ENCODE measurements around the gene TRIM24. TPM values are rescaled to one million over a fixed set of nuclear protein-coding genes. Genes with fewer than 3 reads are reported as not detected.
A peak's percentile ranks its signal among the peaks of the same experiment; 100 is the strongest.

TRIM24 gene
- total and polyA plus RNA-seq, 4 experiments from 2014 or later = 3.1 to 15.2 (median 12.4) TPM

DNA sequence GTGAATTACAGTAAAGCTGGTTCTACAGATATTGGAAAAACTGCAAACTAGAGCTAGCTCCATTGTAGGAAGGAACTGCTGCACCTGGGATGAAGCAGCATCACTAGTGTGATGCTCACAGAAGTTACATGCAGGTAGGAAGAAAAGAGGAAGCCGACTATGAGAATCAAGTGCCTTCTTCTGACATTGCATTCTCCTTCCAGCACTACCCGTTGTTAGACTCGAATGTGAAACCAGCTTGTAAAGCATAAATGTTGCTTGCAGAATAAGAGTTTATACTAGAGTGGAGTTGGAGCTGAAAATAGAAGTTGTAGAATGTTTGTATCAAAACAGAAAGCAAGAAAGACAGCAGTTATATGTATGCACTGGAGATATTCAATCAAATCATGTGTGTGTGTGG lies 49.9 kb downstream of the TRIM24 start:
- CTCF ChIA-PET (ENCODE audit: partially characterized antibody) = interaction anchor here (0.7 kb wide), 1 partner anchor 28 kb away, joined by 4 read pairs; no protein-coding TSS in a partner anchor
- intact Hi-C loops (cut with micrococcal nuclease) = no loop called here
- Histone ChIP-seq H3K27me3 (ENCODE audit: insufficient read depth, low read length) (no peaks in the 10 kb centered on the region), H3K9me3 (ENCODE audit: control insufficient read depth in 1 of 2, low read length in 2 of 2) (no peaks in the 10 kb centered on the region), H3K36me3 (ENCODE audit: insufficient read depth, low read length) (peaks cover 3% of the 10 kb centered on the region), H3K4me3 (ENCODE audit: low read length in 2 of 2) (no peak overlapping the region), H3K4me1 (ENCODE audit: insufficient read depth, low read length) (no peaks in the 10 kb centered on the region), H3K27ac (ENCODE audit: low read depth, low read length) (no peak overlapping the region)
- POLR2A ChIA-PET (ENCODE audit: partially characterized antibody) = no interaction called here
- Mint-ChIP-seq H3K4me1 (peaks cover 20 to 39% (median 24%) of the 10 kb centered on the region in 4 donors), H3K27ac (peak overlapping the region in 1 of 7 donors; percentile 10), H3K9me3 (peaks cover 0 to 8% (median 0%) of the 10 kb centered on the region in 8 donors), H3K4me3 (no peak overlapping the region), H3K27me3 (no peaks in the 10 kb centered on the region), H3K36me3 (peaks cover 70 to 83% of the 10 kb centered on the region in 2 donors)
- DNase-seq = no peak

DNA sequence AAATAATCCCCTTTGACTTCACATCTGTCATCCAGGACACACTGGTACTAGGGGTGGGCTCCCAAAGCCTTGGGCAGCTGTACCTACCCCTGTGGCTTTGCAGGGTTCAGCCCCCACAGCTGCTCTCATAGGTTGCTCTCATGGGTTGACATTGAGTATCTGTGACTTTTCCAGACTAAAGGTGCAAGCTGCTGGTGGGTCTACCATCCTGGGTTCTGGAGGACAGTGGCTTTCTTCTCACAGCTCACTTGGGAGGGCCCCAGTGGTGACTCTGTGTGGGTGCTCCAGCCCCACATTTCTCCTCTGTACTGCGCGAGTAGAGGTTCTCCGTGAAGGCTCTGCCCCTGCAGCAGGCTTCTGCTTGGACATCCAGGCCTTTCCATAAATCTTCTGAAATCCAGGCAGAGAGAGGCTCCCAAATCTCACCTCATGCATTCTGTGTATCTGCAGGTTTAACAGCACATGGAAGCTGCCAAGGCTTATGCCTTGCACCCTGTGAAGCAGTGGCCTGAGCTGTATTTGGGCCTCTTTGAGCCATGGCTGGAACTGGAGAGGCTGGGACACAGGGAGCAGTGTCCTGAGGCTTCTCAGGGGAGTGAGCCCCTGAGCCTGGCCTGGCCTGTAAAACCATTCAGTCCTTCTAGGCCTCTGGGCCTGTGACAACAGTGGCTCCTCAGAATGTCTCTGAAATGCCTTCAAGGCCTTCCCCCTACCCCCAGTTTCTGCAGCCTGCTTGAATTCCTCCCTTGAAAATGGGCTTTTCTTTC lies 52.2 kb downstream of the TRIM24 start:
- Mint-ChIP-seq H3K4me3 (no peak overlapping the region), H3K36me3 (peaks cover 68 to 85% of the 10 kb centered on the region in 2 donors), H3K27ac (no peak overlapping the region), H3K9me3 (peaks cover 0 to 7% (median 0%) of the 10 kb centered on the region in 8 donors), H3K4me1 (peaks cover 11 to 20% (median 17%) of the 10 kb centered on the region in 4 donors), H3K27me3 (no peaks in the 10 kb centered on the region)
- no peak overlapping the region for H3K4me3 ChIP-seq (ENCODE audit: low read length in 2 of 2)
- ChIA-PET POLR2A (ENCODE audit: partially characterized antibody) (no interaction called here), CTCF (ENCODE audit: partially characterized antibody) (no interaction called here)
- H3K36me3 ChIP-seq (ENCODE audit: insufficient read depth, low read length) = peaks cover 3% of the 10 kb centered on the region
- no peak overlapping the region for H3K27ac ChIP-seq (ENCODE audit: low read depth, low read length)
- intact Hi-C loops (cut with micrococcal nuclease) = no loop called here
- H3K27me3 ChIP-seq (ENCODE audit: insufficient read depth, low read length) = no peaks in the 10 kb centered on the region
- no peak for DNase-seq
- H3K9me3 ChIP-seq (ENCODE audit: control insufficient read depth in 1 of 2, low read length in 2 of 2) = no peaks in the 10 kb centered on the region
- H3K4me1 ChIP-seq (ENCODE audit: insufficient read depth, low read length) = no peaks in the 10 kb centered on the region

- H3K27me3 Mint-ChIP-seq = no peaks in the 10 kb centered on the region
- H3K4me1 Mint-ChIP-seq = peaks cover 11 to 19% (median 16%) of the 10 kb centered on the region in 4 donors
- ChIA-PET POLR2A (ENCODE audit: partially characterized antibody) (no interaction called here), CTCF (ENCODE audit: partially characterized antibody) (no interaction called here)
- Histone ChIP-seq H3K4me3 (ENCODE audit: low read length in 2 of 2) (no peak overlapping the region), H3K9me3 (ENCODE audit: control insufficient read depth in 1 of 2, low read length in 2 of 2) (no peaks in the 10 kb centered on the region), H3K27me3 (ENCODE audit: insufficient read depth, low read length) (no peaks in the 10 kb centered on the region), H3K36me3 (ENCODE audit: insufficient read depth, low read length) (peaks cover 3% of the 10 kb centered on the region), H3K4me1 (ENCODE audit: insufficient read depth, low read length) (no peaks in the 10 kb centered on the region), H3K27ac (ENCODE audit: low read depth, low read length) (no peak overlapping the region)
- intact Hi-C loops (cut with micrococcal nuclease) = no loop called here
- H3K27ac Mint-ChIP-seq = peak overlapping the region in 1 of 7 donors; percentile 62
- peaks cover 0 to 7% (median 0%) of the 10 kb centered on the region in 8 donors for H3K9me3 Mint-ChIP-seq
- H3K36me3 Mint-ChIP-seq = peaks cover 73 to 91% of the 10 kb centered on the region in 2 donors
- no peak for DNase-seq
- no peak overlapping the region for H3K4me3 Mint-ChIP-seq
Measured at GRCh38 chr7:138512885-138513284, 52.8 kb downstream of the TRIM24 start.

DNA sequence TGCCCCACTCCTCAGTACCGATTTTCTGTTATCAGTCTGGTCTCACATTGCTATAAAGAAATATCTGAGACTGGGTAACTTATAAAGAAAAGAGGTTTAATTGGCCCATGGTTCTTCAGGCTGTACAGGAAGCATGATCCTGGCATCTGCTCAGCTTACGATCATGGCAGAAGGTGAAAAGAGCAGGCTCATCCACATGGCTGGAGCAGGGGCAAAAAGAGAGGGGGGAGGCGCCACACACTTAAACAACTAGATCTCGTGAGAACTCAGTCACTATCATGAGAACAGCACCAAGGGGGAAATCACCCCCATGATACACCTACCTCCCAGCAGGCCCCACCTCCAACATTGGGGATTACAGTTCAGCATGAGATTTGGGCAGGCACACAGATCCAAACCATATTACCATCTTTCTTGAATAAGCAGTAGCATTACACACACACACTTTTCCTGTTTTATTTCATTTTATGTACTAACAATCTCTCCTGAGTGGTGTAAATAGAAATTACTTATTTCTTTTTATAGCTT lies 53.3 kb downstream of the TRIM24 start:
- peaks cover 69 to 87% of the 10 kb centered on the region in 2 donors for H3K36me3 Mint-ChIP-seq
- peak overlapping the region in 1 of 7 donors; percentile 62 for H3K27ac Mint-ChIP-seq
- H3K9me3 Mint-ChIP-seq = peaks cover 0 to 7% (median 0%) of the 10 kb centered on the region in 8 donors
- no peaks in the 10 kb centered on the region for H3K27me3 Mint-ChIP-seq
- CTCF ChIA-PET (ENCODE audit: partially characterized antibody) = no interaction called here
- POLR2A ChIA-PET (ENCODE audit: partially characterized antibody) = no interaction called here
- H3K4me3 Mint-ChIP-seq = no peak overlapping the region
- intact Hi-C loops (cut with micrococcal nuclease) = no loop called here
- no peak for DNase-seq
- Histone ChIP-seq H3K4me3 (ENCODE audit: low read length in 2 of 2) (no peak overlapping the region), H3K4me1 (ENCODE audit: insufficient read depth, low read length) (no peaks in the 10 kb centered on the region), H3K36me3 (ENCODE audit: insufficient read depth, low read length) (peaks cover 3% of the 10 kb centered on the region), H3K27me3 (ENCODE audit: insufficient read depth, low read length) (no peaks in the 10 kb centered on the region), H3K27ac (ENCODE audit: low read depth, low read length) (no peak overlapping the region), H3K9me3 (ENCODE audit: control insufficient read depth in 1 of 2, low read length in 2 of 2) (no peaks in the 10 kb centered on the region)
- H3K4me1 Mint-ChIP-seq = peaks cover 10 to 15% (median 12%) of the 10 kb centered on the region in 4 donors

DNA sequence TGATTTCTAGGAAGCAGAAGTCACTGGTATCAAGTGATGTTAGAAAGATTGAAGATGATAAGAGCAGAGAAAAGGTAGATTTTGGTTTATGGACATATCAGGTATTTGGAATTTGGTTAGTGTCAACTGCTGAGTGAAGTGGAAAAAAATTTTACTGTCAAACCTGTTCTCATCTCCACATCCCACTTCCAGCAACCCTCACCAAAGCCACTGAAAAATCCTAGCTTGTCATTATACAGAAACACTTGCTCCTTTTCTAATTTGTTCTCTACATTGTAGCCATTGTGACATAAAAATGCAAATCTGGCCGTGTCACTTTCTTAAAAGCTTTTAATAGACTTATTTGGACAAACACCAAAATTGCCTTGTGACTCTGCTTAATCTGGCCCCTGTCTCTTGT lies 54.0 kb downstream of the TRIM24 start:
- Histone ChIP-seq H3K27me3 (ENCODE audit: insufficient read depth, low read length) (no peaks in the 10 kb centered on the region), H3K4me3 (ENCODE audit: low read length in 2 of 2) (no peak overlapping the region), H3K27ac (ENCODE audit: low read depth, low read length) (no peak overlapping the region), H3K4me1 (ENCODE audit: insufficient read depth, low read length) (no peaks in the 10 kb centered on the region), H3K9me3 (ENCODE audit: control insufficient read depth in 1 of 2, low read length in 2 of 2) (no peaks in the 10 kb centered on the region), H3K36me3 (ENCODE audit: insufficient read depth, low read length) (peaks cover 3% of the 10 kb centered on the region)
- intact Hi-C loops (cut with micrococcal nuclease) = no loop called here
- Mint-ChIP-seq H3K36me3 (peaks cover 73 to 90% of the 10 kb centered on the region in 2 donors), H3K4me3 (no peak overlapping the region), H3K27me3 (no peaks in the 10 kb centered on the region), H3K9me3 (peaks cover 0 to 5% (median 0%) of the 10 kb centered on the region in 8 donors), H3K27ac (peak overlapping the region in 2 of 7 donors; percentile 11 to 17), H3K4me1 (peaks cover 7 to 13% (median 10%) of the 10 kb centered on the region in 4 donors)
- CTCF ChIA-PET (ENCODE audit: partially characterized antibody) = no interaction called here
- DNase-seq = no peak
- POLR2A ChIA-PET (ENCODE audit: partially characterized antibody) = no interaction called here

- no peak for DNase-seq
- H3K27ac ChIP-seq (ENCODE audit: low read depth, low read length) = no peak overlapping the region
- intact Hi-C loops (cut with micrococcal nuclease) = no loop called here
- H3K27me3 Mint-ChIP-seq = no peaks in the 10 kb centered on the region
- H3K4me3 ChIP-seq (ENCODE audit: low read length in 2 of 2) = no peak overlapping the region
- peaks cover 78 to 94% of the 10 kb centered on the region in 2 donors for H3K36me3 Mint-ChIP-seq
- H3K4me3 Mint-ChIP-seq = no peak overlapping the region
- ChIA-PET CTCF (ENCODE audit: partially characterized antibody) (no interaction called here), POLR2A (ENCODE audit: partially characterized antibody) (no interaction called here)
- peaks cover 6 to 9% (median 7%) of the 10 kb centered on the region in 4 donors for H3K4me1 Mint-ChIP-seq
- peaks cover 13% of the 10 kb centered on the region for H3K36me3 ChIP-seq (ENCODE audit: insufficient read depth, low read length)
- peaks cover 0 to 5% (median 0%) of the 10 kb centered on the region in 8 donors for H3K9me3 Mint-ChIP-seq
- no peaks in the 10 kb centered on the region for H3K27me3 ChIP-seq (ENCODE audit: insufficient read depth, low read length)
- no peak overlapping the region for H3K27ac Mint-ChIP-seq
- no peaks in the 10 kb centered on the region for H3K4me1 ChIP-seq (ENCODE audit: insufficient read depth, low read length)
- H3K9me3 ChIP-seq (ENCODE audit: control insufficient read depth in 1 of 2, low read length in 2 of 2) = no peaks in the 10 kb centered on the region
Measured at GRCh38 chr7:138515001-138515528, 55.0 kb downstream of the TRIM24 start.

DNA sequence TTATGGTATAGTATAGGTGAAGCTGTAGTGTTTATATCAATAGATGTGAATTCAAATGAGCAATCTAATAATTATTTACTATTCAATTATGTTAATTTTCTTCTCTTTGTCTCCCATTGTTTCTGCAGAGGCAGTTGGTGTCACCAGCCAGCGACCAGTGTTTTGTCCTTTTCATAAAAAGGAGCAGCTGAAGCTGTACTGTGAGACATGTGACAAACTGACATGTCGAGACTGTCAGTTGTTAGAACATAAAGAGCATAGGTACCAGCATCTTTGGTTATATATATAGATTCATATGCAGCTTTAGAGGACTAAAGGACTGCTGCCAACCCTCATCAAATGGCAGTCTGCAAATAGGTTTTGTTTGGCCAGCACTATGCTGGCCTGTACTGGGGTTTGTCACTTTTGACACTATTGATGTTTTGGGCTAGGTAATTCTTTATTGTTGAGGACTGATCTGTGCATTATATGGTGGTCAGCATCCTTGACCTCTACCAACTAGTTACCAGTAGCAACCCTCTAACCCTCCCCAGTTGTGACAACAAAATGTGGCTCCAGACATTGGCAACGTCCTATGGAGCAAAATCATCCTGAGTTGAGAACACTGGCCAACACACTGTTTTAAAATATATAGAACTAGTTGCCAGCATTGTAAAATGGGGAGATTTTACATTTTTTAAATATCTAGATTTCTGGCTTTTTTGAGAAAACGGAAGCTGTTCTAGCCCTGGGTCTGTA lies 59.2 kb downstream of the TRIM24 start:
- H3K27me3 Mint-ChIP-seq = no peaks in the 10 kb centered on the region

More for the DNA sequence above, 59.2 kb downstream of the TRIM24 start:
- Mint-ChIP-seq H3K9me3 (peaks cover 0 to 26% (median 9%) of the 10 kb centered on the region in 8 donors), H3K27ac (no peak overlapping the region), H3K4me1 (peaks cover 0 to 3% (median 0%) of the 10 kb centered on the region in 4 donors), H3K36me3 (peaks cover 80 to 92% of the 10 kb centered on the region in 2 donors), H3K4me3 (no peak overlapping the region)
- DNase-seq = no peak
- CTCF ChIA-PET (ENCODE audit: partially characterized antibody) = no interaction called here
- Histone ChIP-seq H3K27me3 (ENCODE audit: insufficient read depth, low read length) (no peaks in the 10 kb centered on the region), H3K4me1 (ENCODE audit: insufficient read depth, low read length) (no peaks in the 10 kb centered on the region), H3K9me3 (ENCODE audit: control insufficient read depth in 1 of 2, low read length in 2 of 2) (no peaks in the 10 kb centered on the region), H3K36me3 (ENCODE audit: insufficient read depth, low read length) (peaks cover 10% of the 10 kb centered on the region), H3K27ac (ENCODE audit: low read depth, low read length) (no peak overlapping the region), H3K4me3 (ENCODE audit: low read length in 2 of 2) (no peak overlapping the region)
- intact Hi-C loops (cut with micrococcal nuclease) = no loop called here
- POLR2A ChIA-PET (ENCODE audit: partially characterized antibody) = no interaction called here
